Vagina (tissue), 2 donors: ENCODE data around the gene SEMA3A. TPM values are rescaled to one million over a fixed set of nuclear protein-coding genes. Genes with fewer than 3 reads are reported as not detected.

Experiments
- DNase-seq, 2 donors: peaks; one replicate each; pipeline ENCODE4 v3.0.0-alpha.2; 2017; ENCODE audit errors: extremely low spot score in 2 of 2
- H3K27ac ChIP-seq: fragments of 200-600 bp; sonication (generic); one replicate; pipeline ENCODE4 v1.5.1; 2019
- H3K27me3 ChIP-seq: fragments of 200-600 bp; sonication (generic); one replicate; pipeline ENCODE4 v1.5.1; 2019
- H3K36me3 ChIP-seq, 2 donors: fragments of 200-600 bp; sonication (generic); one replicate each; pipeline ENCODE4 v1.5.1; 2017 to 2019
- H3K4me1 ChIP-seq: fragments of 200-600 bp; sonication (generic); one replicate; pipeline ENCODE4 v1.5.1; 2019
- H3K4me3 ChIP-seq, 2 donors: fragments of 200-600 bp; sonication (generic); 1 replicate in 1 of 2; 2 replicates in 1 of 2; pipeline ENCODE4 v1.5.1; 2016 to 2019
- H3K9me3 ChIP-seq: fragments of 200-600 bp; sonication (generic); one replicate; pipeline ENCODE4 v1.5.1; 2019
- POLR2A ChIP-seq, 2 donors: fragments of 450-650 bp; IDR thresholded peaks; one replicate each; pipeline ENCODE4 v1.6.1; 2017; ENCODE audit warnings: antibody characterized with exemption in 2 of 2, mild to moderate bottlenecking in 2 of 2, moderate library complexity in 2 of 2
- POLR2AphosphoS5 ChIP-seq, 2 donors: sonication (generic); formaldehyde crosslinking; IDR thresholded peaks; one replicate each; pipeline ENCODE4 v1.9.0; 2017; ENCODE audit warnings: antibody characterized with exemption in 2 of 2, mild to moderate bottlenecking in 2 of 2, low read depth in 1 of 2; ENCODE audit not compliant: insufficient read depth in 1 of 2
- intact Hi-C: fragments of 100-400 bp; cut with DNase I; formaldehyde crosslinking; loops from one replicate; pipeline ENCODE4 v1.15.1; 2023
- total RNA-seq: library from RNA; depleted of rRNA; stranded (reverse); fragments of >200 nt; gene quantifications from one replicate; pipeline ENCODE4 v1.2.3, GENCODE V29; 2016
- TF ChIP-seq, protein P1 (sequence below), 3 experiments: fragments of 450-650 bp in 2 of 3; fragments of 200-600 bp in 1 of 3; sonication (generic) in 1 of 3; IDR thresholded peaks; one replicate each; pipeline ENCODE4 v1.5.1; 2017 to 2019; ENCODE audit warnings: antibody characterized with exemption in 3 of 3, mild to moderate bottlenecking in 2 of 3, moderate library complexity in 2 of 3

SEMA3A gene
- total RNA-seq, 1 donor from 2014 or later, result 3.4 TPM

DNA sequence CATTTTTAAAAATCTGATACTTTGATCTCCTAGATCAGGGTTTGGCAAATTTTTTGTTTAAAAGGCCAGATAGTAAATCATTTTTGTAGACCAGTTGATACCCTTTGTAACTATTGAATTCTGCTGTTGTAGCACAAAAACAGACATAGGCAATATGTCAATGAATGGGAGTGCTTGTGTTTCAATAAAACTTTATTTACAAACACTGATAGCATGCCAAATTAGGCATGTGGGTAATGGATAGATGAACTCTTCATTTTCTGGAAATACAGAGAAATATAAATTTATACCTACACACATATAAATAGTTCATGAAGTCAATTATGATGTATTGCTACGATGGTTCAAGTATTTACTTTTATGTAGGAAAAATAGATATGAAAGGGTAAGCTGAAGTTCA, 60.4 kb downstream of the SEMA3A start:
- Histone ChIP-seq H3K4me1 (no peaks in the 10 kb centered on the region), H3K4me3 (no peak overlapping the region), H3K36me3 (no peaks in the 10 kb centered on the region), H3K9me3 (no peaks in the 10 kb centered on the region), H3K27ac (no peak overlapping the region), H3K27me3 (no peaks in the 10 kb centered on the region)
- intact Hi-C loops, result no loop called here
- DNase-seq, result no peak
- TF ChIP-seq, protein P1, sequence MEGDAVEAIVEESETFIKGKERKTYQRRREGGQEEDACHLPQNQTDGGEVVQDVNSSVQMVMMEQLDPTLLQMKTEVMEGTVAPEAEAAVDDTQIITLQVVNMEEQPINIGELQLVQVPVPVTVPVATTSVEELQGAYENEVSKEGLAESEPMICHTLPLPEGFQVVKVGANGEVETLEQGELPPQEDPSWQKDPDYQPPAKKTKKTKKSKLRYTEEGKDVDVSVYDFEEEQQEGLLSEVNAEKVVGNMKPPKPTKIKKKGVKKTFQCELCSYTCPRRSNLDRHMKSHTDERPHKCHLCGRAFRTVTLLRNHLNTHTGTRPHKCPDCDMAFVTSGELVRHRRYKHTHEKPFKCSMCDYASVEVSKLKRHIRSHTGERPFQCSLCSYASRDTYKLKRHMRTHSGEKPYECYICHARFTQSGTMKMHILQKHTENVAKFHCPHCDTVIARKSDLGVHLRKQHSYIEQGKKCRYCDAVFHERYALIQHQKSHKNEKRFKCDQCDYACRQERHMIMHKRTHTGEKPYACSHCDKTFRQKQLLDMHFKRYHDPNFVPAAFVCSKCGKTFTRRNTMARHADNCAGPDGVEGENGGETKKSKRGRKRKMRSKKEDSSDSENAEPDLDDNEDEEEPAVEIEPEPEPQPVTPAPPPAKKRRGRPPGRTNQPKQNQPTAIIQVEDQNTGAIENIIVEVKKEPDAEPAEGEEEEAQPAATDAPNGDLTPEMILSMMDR (IDR thresholded peaks at IDR 0.05), result no peak
- no peak for TF ChIP-seq POLR2A (IDR thresholded peaks at IDR 0.05)
- TF ChIP-seq POLR2AphosphoS5 (IDR thresholded peaks at IDR 0.05; ENCODE audit: insufficient read depth in 1 of 2, low read depth in 1 of 2), result no peak

DNA sequence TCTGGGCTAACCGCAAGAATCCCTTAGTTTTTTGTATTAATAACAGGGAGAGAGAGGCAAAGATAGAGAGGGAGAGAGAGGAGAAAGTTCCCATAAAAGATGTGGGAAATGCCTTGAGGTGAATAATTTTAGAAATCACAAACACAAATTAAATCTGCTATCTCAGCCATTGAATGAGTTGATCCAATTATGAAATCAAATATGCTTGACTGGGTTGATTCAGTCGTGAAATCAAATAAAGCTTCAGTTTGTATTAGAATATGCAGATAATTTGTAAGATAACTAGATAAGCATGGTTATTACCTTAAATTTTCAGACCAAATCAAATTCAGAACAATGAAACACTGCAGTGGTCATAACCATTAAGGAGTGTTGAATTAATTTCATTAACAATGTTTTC, 68.9 kb downstream of the SEMA3A start:
- H3K4me1 ChIP-seq, result no peaks in the 10 kb centered on the region
- TF ChIP-seq, protein P1 (IDR thresholded peaks at IDR 0.05), result no peak
- TF ChIP-seq POLR2A (IDR thresholded peaks at IDR 0.05) (no peak), POLR2AphosphoS5 (IDR thresholded peaks at IDR 0.05; ENCODE audit: insufficient read depth in 1 of 2, low read depth in 1 of 2) (no peak)
- intact Hi-C loops, result no loop called here
- H3K9me3 ChIP-seq, result no peaks in the 10 kb centered on the region
- H3K27me3 ChIP-seq, result no peaks in the 10 kb centered on the region
- H3K36me3 ChIP-seq, result no peaks in the 10 kb centered on the region
- H3K27ac ChIP-seq, result no peak overlapping the region
- no peak overlapping the region for H3K4me3 ChIP-seq
- DNase-seq, result no peak

DNA sequence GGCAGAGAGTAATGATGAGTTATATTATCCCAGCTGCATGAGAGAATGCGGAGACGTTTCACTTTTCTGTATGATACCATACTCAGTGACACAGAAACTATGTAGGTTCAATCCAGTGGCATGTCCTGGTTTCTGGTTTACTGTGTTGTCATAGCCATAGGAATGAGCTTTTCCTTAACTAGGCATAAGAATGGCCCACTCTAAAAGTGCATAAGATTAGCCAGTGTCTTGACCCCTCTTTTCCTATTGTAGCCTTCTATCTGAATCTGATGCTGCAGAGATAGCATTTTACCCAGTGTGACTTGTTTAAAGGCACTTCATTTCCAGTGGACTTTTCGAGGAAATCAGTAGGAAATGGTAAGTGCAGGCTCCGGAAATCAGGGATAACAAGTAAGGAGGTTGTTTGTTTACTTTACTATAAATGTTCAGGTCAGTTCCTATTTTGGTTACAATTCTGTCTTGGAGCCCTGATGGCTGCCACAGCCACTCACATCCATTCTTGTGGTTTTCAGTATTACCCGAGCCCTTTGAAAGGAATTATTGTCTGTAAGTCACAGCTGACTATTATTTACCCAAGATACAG, 70.5 kb downstream of the SEMA3A start:
- intact Hi-C loops, result no loop called here
- no peak for DNase-seq
- Histone ChIP-seq H3K27me3 (no peaks in the 10 kb centered on the region), H3K9me3 (no peaks in the 10 kb centered on the region), H3K4me3 (no peak overlapping the region), H3K36me3 (no peaks in the 10 kb centered on the region), H3K4me1 (no peaks in the 10 kb centered on the region), H3K27ac (no peak overlapping the region)
- TF ChIP-seq, protein P1 (IDR thresholded peaks at IDR 0.05), result no peak
- TF ChIP-seq POLR2AphosphoS5 (IDR thresholded peaks at IDR 0.05; ENCODE audit: insufficient read depth in 1 of 2, low read depth in 1 of 2) (no peak), POLR2A (IDR thresholded peaks at IDR 0.05) (no peak)

DNA sequence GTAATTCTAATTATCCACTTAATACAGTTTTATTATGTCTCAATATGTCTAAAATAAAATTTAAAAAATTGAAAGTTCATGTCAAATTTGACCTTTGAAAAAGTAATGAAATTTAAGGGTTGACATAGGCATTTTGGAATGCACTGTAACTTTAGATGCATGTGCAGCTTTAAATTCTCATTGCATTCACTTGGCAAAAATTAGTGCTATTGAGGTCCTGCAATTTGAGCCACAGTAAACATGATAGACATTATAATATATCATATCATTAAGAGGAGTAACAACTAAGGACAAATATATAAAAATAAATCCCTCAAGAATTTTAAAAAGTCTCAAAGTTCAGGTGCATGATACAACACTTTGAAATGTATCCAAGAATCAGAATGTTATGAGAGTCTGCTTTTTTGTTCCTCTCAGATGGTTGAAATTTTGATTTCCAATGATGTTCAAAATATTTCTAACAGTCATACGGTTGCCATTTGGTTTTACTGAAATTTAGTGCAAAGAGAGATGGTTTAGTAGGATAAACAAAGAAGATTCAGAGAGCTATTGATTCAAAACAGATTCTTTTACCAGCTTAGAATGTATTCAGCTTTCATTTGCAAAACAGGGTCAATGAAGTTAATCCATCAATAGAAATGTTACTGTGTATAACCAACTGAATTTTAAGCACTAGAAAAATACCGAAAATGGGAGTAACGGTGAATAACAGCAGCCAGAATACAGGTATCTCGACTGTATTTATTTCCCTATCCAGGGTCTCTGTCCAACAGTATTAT, 71.8 kb downstream of the SEMA3A start:
- Histone ChIP-seq H3K36me3 (no peaks in the 10 kb centered on the region), H3K27me3 (no peaks in the 10 kb centered on the region), H3K4me1 (no peaks in the 10 kb centered on the region), H3K27ac (no peak overlapping the region), H3K9me3 (no peaks in the 10 kb centered on the region), H3K4me3 (no peak overlapping the region)
- TF ChIP-seq, protein P1 (IDR thresholded peaks at IDR 0.05), result no peak
- TF ChIP-seq POLR2A (IDR thresholded peaks at IDR 0.05) (no peak), POLR2AphosphoS5 (IDR thresholded peaks at IDR 0.05; ENCODE audit: insufficient read depth in 1 of 2, low read depth in 1 of 2) (no peak)
- intact Hi-C loops, result no loop called here
- DNase-seq, result no peak

DNA sequence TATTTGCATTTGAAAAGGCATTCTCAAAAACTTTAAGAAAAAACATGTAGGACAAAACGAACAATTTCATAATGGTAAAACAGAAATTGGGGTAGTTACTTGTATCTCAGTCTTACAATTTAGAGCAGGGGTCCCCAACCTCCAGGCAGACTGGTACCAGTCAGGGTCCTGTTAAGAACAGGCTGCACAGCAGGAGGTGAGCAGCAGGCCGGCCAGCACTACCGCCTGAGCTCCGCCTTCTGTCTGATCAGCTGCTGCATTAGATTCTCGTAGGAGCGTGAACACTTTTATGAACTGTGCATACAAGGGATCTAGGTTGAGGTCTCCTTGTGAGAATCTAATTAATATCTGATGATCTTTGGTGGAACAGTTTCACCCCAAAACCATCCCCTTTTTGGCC, 77.3 kb downstream of the SEMA3A start:
- no peak for DNase-seq
- Histone ChIP-seq H3K36me3 (no peaks in the 10 kb centered on the region), H3K27me3 (no peaks in the 10 kb centered on the region), H3K27ac (no peak overlapping the region), H3K9me3 (no peaks in the 10 kb centered on the region), H3K4me1 (no peaks in the 10 kb centered on the region), H3K4me3 (no peak overlapping the region)
- intact Hi-C loops, result no loop called here
- TF ChIP-seq POLR2A (IDR thresholded peaks at IDR 0.05), result no peak
- TF ChIP-seq POLR2AphosphoS5 (IDR thresholded peaks at IDR 0.05; ENCODE audit: insufficient read depth in 1 of 2, low read depth in 1 of 2), result no peak
- TF ChIP-seq, protein P1 (IDR thresholded peaks at IDR 0.05), result no peak
